ENCODE results near the gene DROSHA.
"Not testable (repeated sequence)": the region's sequence is repeated elsewhere in the genome, so short reads cannot be mapped to it uniquely, and the experiment has no call there.

Gene DROSHA

GRCh38 chr5:31413030-31413812 lies 118.7 kb downstream of the DROSHA start:
- peak in 2 of 4 experiments; percentile 3 to 15 for DNase-seq

DNA sequence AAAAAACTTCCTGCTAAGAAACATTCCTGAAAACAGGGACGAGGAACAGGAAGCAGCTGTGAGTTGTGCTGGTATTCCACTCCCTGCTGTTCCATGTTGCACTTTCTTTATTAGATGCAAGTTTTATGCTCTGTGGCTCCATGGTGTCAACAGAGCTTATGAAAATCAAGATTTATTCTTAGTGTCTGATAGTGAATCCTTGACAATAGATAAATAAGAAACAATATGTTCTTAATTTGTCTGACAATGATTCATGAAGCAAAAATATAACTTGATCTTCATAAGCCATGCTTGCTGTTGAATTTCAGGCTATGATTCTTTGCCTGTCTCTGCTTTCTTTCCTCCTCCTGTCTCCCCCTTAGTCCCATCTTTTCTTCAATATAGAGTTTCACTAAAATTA lies 119.6 kb downstream of the DROSHA start:
- DNase-seq: no peak

GRCh38 chr5:31410089-31410488 lies 121.8 kb downstream of the DROSHA start:
- no peak for DNase-seq

- DNase-seq: peak in 3 of 4 experiments; percentile 41 to 54 (median 49)
These were observed 123.1 kb downstream of the DROSHA start for GRCh38 chr5:31408814-31409213.

- no peak for DNase-seq
These were observed 123.8 kb downstream of the DROSHA start for GRCh38 chr5:31407921-31408693.

DNA sequence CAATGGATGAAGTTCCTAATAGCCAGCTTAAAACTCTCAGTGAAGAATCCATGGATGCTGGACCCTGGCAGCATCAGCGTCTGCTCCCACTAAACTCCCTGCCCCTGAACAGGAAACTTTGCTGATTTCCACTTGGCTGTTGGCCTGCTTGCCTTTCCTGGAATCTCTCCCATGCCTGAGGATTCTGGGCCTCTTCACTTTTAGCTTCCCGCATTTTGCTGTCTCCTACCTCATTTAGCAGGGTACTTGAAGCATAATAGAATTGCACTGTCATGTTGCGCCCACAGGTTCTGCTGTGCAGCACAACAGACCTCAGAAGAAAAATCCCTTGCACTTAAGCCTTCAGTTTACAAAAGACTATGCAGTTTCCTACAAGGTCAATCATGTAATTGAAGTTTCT lies 127.6 kb downstream of the DROSHA start:
- DNase-seq: no peak

DNA sequence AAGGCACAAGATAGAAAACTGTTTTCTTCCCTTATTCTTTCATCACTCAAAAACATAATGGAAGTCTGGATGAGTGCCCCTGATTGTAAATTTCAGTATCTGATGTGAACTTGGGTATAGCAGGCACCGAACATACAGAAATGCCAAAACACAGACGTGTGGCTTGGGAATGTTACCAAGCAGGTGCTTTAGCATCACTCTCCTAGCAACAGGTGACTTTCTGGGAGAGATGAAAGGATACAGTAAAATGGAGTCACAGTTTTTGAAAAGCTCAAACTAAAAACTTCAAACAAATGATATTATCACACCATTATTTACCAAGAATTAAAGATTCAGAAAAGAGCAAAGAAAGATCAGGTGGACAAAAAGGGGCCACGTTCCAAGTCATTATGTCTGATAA lies 130.2 kb downstream of the DROSHA start:
- no peak for DNase-seq

DNA sequence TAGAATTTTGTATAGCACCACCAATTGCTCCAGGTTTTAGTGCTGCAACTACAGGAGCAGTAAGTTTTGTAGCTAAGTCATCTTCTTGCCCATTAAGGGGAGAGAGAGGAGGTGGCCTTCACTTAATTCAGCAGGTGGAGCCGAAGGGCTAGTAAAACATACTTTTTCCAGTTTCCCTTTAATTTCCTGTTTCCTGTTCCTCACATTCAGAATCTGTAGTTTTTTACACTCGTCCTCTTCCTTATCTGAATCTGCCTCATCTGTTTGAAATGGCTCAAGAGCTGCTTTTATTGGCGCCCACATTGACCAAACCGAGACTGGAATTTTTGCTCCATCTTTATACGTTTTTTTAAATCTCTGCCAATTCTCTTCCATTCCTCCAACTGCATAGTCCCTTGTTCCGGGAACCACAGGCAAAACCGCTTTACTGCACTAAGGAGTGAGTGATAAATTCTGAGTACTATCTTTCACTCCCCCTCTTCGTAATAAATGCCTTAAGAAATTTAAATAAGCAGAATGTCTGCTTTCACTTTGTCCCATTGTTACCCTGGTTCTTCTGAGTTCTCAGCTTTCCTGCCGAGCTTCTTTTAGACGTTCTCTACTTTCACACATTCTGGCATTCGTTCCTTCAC lies 133.9 kb downstream of the DROSHA start:
- DNase-seq: no peak

DNA sequence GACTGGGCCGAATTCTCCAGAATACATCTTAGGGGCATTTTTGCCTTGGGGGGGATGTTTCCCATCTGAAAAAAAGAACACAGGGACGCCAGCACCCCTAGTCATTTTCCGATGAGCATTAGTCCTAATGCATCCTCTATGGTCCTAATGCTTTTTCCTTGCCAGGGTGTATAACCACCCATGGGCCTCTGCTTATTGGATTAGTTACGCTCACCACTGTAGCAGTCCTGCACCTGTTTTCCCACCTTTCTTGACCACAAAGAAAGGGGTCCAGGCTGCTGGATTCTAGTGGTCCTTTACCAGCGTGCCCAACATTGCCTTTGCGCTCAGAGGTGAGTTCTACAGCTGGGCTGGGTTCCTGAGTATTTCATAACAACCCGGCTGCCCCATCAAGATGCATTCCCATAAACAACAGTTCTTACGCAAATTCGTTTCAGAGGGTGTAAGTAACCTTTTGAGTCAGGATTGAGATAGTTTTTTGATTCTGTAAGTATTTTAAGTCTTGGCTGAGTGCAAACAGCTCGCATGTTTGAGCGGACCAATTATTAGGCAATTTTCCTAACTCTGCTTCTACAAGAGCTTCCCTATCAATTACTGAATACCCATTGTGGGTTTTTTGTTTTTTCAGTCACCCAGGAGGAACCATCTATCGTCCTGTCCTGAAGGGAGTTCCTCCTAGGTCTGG lies 135.1 kb downstream of the DROSHA start:
- DNase-seq: no peak

DNA sequence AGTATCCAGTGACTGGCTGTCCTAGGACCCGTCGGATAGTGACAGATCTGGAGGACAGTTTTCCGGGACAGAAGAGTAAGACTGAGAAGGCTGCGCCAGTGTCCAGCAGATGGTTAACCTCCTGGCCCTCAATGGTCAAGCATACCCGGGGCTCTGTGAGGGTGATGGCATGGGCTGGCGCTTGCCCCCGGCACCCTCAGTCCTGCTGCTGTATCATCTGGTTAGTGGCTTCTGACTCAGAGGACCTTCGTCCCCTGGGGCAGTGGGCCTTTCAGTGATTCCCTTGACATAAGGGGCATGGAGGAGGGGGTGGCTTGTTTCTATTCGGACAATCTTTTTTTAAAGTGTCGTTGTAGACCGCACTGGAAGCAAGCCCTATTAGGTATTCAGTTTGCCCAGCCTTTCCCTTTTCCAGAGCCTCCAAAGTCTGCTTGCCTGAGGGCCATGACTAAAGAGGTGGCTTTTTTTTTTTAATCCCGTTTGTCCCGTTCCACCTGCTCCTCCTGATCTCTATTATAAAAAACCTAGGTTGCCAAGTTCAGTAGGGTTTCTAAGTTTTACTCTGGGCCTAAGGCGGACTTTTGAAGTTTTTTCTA lies 136.3 kb downstream of the DROSHA start:
- not testable (repeated sequence) for DNase-seq

GRCh38 chr5:31393126-31393525 lies 138.8 kb downstream of the DROSHA start:
- DNase-seq: no peak

DNA sequence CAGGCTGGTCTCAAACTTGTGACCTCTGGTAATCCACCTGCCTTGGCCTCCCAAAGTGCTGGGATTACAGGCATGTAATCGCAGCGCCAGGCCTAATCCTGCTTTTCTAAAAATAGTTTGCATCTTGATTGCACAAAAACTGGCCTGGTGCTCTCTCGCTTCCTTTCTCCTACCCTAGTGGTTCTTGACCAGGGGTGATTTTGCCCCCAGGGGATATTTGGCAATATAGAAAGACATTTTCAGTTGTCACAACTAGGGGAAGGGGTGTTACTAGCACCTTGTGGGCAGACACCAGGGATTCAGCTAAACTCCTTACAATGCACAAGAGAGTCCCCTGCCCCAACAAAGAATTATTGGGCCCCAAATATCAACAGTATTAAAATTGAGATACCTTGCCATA lies 139.8 kb downstream of the DROSHA start:
- DNase-seq: no peak

- no peak for DNase-seq
These were observed 141.6 kb downstream of the DROSHA start for GRCh38 chr5:31390256-31390655.

DNA sequence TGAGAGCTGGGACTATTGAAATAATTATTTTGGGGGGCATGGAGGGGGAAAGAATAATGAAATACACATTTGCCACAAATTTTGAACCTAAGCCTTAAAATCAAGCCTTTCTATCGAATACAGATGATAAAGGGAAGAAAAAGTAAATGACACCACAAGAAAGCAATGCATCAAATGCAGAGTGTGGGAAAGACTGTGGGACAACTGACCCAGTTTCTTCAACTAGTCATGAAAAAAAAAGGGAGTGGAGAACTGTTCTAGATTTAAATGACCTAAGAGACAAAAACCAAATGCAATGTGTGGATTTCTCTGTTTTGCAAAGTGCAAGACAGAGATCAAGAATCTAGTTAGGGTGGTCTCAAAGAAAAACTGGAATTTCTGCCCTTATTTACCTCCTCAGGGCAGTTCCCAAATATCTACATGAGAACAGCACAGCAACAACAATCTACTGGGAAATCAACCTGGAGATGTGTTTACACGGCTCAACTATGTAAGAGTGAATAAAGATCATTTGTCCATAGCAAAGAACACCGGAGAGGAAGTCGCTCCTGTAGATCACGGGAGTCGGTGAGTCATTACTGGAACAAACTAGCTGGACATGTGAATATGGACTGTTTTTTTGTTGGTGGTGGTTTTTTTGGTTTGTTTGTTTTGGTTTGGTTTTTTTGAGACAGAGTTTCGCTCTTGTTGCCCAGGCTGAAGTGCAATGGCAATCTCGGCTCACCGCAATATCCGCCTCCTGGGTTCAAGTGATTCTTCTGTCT lies 145.9 kb downstream of the DROSHA start:
- DNase-seq: peak in 3 of 4 experiments; percentile 3 to 8 (median 5)

DNA sequence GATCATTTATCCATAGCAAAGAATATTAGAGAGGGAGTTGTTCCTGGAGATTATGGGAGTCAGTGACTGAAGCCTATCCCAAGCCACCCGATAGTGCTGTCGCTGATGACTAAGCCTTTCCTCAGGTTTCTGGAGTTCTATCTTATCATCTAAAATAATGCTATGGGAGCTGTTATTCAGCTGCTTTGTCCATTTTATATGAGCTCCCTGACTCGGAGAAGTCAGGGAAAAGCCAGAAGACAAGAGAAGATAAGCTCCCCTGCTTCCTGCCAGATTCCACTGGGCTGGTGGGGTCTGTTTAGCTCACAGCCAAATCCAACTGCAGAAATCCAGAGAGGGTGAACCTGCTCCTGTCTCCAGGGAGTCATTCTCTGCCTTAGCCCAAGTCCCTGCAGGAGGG lies 148.2 kb downstream of the DROSHA start:
- DNase-seq: no peak

DNA sequence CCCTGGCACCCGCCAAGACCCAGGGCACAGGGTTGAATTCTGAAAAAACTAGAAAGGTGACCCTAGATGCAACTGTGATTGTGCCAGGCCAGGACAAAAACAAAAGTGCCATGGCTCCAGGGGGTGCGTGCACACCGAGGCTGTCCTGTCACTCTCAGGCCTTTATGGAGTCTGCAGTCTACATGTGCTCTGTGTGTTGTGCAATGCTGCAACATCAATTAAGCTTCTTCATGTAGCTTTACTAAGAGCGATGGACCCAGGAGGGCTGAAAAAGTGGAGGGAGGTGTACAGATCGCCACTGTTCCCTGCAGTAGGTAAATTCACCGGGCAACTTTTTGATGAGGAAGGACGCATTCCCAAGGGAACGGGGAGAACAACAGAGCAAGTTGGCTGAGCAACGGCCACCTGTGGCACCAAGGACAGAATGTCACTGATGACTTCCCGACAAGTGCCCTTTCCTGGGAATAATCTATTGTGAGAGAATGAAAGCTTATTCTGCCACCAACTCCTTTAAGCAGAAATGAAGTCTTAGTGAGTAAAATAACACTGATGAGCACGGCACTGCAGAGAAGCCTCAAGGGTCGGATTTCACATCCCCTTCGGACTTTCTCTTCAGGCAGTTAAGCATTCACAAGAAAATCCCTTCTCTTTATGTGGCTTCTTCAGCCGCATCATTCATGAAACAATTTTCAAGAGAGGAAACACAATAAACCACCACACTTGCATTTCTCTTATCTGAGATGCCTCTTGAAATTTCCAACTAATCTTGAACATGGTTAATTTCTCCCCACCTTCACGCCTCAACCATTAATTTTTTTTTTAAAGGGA lies 149.6 kb downstream of the DROSHA start:
- no peak for DNase-seq

DNA sequence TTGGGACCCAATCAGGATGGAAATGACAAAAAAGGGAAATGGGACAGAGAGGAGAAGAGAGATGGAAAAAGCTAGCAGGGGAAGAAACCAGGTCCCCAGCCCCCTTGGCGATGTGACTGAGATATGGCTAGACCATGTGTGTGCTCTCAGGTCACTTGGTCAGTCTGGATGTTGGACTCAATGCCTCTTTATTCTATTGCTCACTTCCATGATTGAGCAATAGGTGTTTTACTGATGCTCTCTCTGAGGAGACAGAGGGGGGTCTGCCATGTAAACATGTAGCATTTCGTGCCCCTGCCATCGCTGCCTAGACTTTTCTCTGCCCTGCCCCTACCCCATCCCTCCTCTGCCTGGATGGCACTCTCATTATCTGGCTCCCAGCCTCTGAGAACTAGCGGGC lies 150.6 kb downstream of the DROSHA start:
- DNase-seq: no peak

- no peak for DNase-seq
These were observed 151.8 kb downstream of the DROSHA start for GRCh38 chr5:31380049-31380448.

GRCh38 chr5:31378838-31379237 lies 153.1 kb downstream of the DROSHA start:
- DNase-seq: no peak

DNA sequence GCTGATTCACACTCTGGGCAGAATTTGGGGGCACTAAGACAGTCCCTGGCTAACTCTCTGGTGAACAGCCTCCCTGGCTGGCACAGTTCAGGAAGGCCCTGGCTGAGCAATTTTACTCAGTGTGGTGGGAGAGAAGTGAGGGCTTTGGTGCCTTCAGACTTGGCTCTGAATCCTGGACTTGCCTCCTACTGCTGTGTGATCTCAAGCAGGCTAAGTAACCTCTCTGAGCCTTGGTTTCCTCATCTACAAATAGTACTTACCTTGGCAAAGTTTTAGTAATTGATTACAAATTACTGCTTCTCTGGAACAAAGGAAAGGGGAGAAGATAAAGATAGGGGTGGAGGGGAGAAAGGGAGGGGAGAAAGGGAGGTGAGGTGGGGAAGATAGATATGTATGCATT lies 153.8 kb downstream of the DROSHA start:
- DNase-seq: no peak

Measured in suppressor macrophage (primary cell).